Hepatocyte (in vitro differentiated cells): ENCODE measurements around the gene MRPS10. TPM values are rescaled to one million over a fixed set of nuclear protein-coding genes. Genes with fewer than 3 reads are reported as not detected.

ENCODE experiments used
- DNase-seq: peaks from one replicate; pipeline ENCODE4 v3.0.0-alpha.2; 2016; ENCODE audit warnings: low spot score
- H2AFZ ChIP-seq: fragments of 200-600 bp; sonication (generic); 2 replicates; pipeline ENCODE4 v1.6.0; 2016; ENCODE audit warnings: antibody characterized with exemption, mild to moderate bottlenecking
- H3K27ac ChIP-seq: fragments of 200-600 bp; sonication (generic); 2 replicates; pipeline ENCODE4 v1.5.1; 2016; ENCODE audit warnings: mild to moderate bottlenecking
- H3K27me3 ChIP-seq: fragments of 200-600 bp; sonication (generic); 2 replicates; pipeline ENCODE4 v1.6.1; 2016
- H3K36me3 ChIP-seq: fragments of 200-600 bp; sonication (generic); replicated peaks from 2 replicates; pipeline ENCODE4 v1.5.1; 2016; ENCODE audit warnings: low read depth; ENCODE audit not compliant: insufficient read depth
- H3K4me1 ChIP-seq: fragments of 200-600 bp; sonication (generic); 2 replicates; pipeline ENCODE4 v1.5.1; 2016; ENCODE audit warnings: mild to moderate bottlenecking, moderate library complexity; ENCODE audit not compliant: insufficient read depth
- H3K4me2 ChIP-seq: fragments of 200-600 bp; sonication (generic); 2 replicates; pipeline ENCODE4 v1.6.0; 2016
- H3K4me3 ChIP-seq: fragments of 200-600 bp; sonication (generic); 2 replicates; pipeline ENCODE4 v1.5.1; 2016; ENCODE audit warnings: mild to moderate bottlenecking
- H3K79me2 ChIP-seq: fragments of 200-600 bp; sonication (generic); 2 replicates; pipeline ENCODE4 v1.6.0; 2017; ENCODE audit warnings: mild to moderate bottlenecking
- H3K9me2 ChIP-seq: fragments of 200-600 bp; sonication (generic); replicated peaks from 2 replicates; pipeline ENCODE4 v1.6.0; 2017; ENCODE audit warnings: mild to moderate bottlenecking; ENCODE audit not compliant: insufficient read depth
- H3K9me3 ChIP-seq: fragments of 200-600 bp; sonication (generic); 2 replicates; pipeline ENCODE4 v1.5.1; 2016; ENCODE audit warnings: low read depth, mild to moderate bottlenecking
- H4K20me1 ChIP-seq: fragments of 200-600 bp; sonication (generic); 2 replicates; pipeline ENCODE4 v1.6.0; 2016; ENCODE audit warnings: mild to moderate bottlenecking; ENCODE audit not compliant: insufficient read depth, poor library complexity, severe bottlenecking
- EZH2 ChIP-seq: fragments of 200-600 bp; sonication (generic); IDR thresholded peaks from 2 replicates; pipeline ENCODE4 v1.6.1; 2016; ENCODE audit warnings: antibody characterized with exemption, mild to moderate bottlenecking, borderline replicate concordance
- EZH2phosphoT487 ChIP-seq: fragments of 200-600 bp; sonication (generic); IDR thresholded peaks from one replicate; pipeline ENCODE4 v1.6.1; 2018; ENCODE audit warnings: antibody characterized with exemption, mild to moderate bottlenecking, low read depth, moderate library complexity; ENCODE audit not compliant: unreplicated experiment, severe bottlenecking
- WGBS: methylation state at CpG from one replicate; pipeline ENCODE4 v1.1.6; 2016; ENCODE audit warnings: low lambda C conversion rate; ENCODE audit errors: missing lambda C conversion rate; 5-methylcytosine and 5-hydroxymethylcytosine counted together
- polyA plus RNA-seq: library from polyadenylated mRNA; unstranded; fragments of >200 nt; fragmentation: Nextera tagmentation; extraction: Ambion mirVana; gene quantifications from 2 replicates; pipeline ENCODE4 v1.2.1, GENCODE V29; 2016
- total RNA-seq: library from RNA; depleted of rRNA; stranded (reverse); fragments of >200 nt; gene quantifications from 2 replicates; pipeline ENCODE4 v1.2.3, GENCODE V29; 2014
- TF ChIP-seq, protein P1 (sequence below): fragments of 200-600 bp; sonication (generic); IDR thresholded peaks from 2 replicates; pipeline ENCODE4 v1.5.1; 2016; ENCODE audit warnings: antibody characterized with exemption, mild to moderate bottlenecking; ENCODE audit not compliant: poor library complexity

Gene MRPS10
- total and polyA plus RNA-seq, 2 experiments from 2014 or later = 26.8 to 42.8 TPM

DNA sequence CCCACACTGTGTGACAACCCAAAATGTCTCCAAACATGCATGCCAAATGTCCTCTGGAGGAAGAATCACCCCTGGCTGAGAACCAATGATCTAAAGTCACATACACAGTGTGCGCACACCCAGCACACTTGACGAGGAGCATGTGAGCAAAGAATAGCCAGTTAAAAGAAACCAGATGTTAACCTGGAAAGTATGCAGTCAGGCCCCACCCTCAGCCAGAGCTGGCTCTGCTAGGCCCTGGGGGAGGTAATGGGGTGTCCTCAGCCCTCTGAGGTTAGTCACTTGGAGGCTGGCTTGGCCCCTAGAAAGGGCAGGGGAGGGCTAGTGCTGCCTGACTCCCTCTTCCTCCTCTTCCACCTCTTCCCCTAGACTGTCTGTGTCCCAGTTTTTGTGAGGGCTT lies 59.6 kb downstream of the MRPS10 start:
- no peaks in the 10 kb centered on the region for H4K20me1 ChIP-seq
- DNase-seq = peak; percentile 48
- no peaks in the 10 kb centered on the region for H3K27me3 ChIP-seq
- no peaks in the 10 kb centered on the region for H3K36me3 ChIP-seq
- no peaks in the 10 kb centered on the region for H3K79me2 ChIP-seq
- no peak overlapping the region for H2AFZ ChIP-seq
- H3K4me1 ChIP-seq = peaks cover 5% of the 10 kb centered on the region
- 38% methylated on average over 2 of the region's 2 CpGs for WGBS
- TF ChIP-seq, protein P1, sequence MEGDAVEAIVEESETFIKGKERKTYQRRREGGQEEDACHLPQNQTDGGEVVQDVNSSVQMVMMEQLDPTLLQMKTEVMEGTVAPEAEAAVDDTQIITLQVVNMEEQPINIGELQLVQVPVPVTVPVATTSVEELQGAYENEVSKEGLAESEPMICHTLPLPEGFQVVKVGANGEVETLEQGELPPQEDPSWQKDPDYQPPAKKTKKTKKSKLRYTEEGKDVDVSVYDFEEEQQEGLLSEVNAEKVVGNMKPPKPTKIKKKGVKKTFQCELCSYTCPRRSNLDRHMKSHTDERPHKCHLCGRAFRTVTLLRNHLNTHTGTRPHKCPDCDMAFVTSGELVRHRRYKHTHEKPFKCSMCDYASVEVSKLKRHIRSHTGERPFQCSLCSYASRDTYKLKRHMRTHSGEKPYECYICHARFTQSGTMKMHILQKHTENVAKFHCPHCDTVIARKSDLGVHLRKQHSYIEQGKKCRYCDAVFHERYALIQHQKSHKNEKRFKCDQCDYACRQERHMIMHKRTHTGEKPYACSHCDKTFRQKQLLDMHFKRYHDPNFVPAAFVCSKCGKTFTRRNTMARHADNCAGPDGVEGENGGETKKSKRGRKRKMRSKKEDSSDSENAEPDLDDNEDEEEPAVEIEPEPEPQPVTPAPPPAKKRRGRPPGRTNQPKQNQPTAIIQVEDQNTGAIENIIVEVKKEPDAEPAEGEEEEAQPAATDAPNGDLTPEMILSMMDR = no peak
- no peak for TF ChIP-seq EZH2
- no peak for TF ChIP-seq EZH2phosphoT487
- H3K9me3 ChIP-seq = no peaks in the 10 kb centered on the region
- H3K9me2 ChIP-seq = no peaks in the 10 kb centered on the region
- peak overlapping the region; percentile 19 for H3K27ac ChIP-seq
- H3K4me2 ChIP-seq = no peak overlapping the region
- no peak overlapping the region for H3K4me3 ChIP-seq

Other genes with a start within 250 kb of the MRPS10 start
- gene TAF8, start 167.3 kb downstream of the MRPS10 start, total RNA-seq = 16.7 and 25.1 TPM in 2 replicates
- 12.6 and 14.0 TPM in 2 replicates for gene TAF8, start 167.3 kb downstream of the MRPS10 start, polyA plus RNA-seq
- gene C6orf132, start 75.2 kb downstream of the MRPS10 start, total RNA-seq = 11.6 and 12.5 TPM in 2 replicates
- gene C6orf132, start 75.2 kb downstream of the MRPS10 start, polyA plus RNA-seq = 9.4 and 10.5 TPM in 2 replicates
- gene GUCA1A, start 44.5 kb downstream of the MRPS10 start, total RNA-seq = 0.43 and 0.92 TPM in 2 replicates
- 0.75 and 3.1 TPM in 2 replicates for gene GUCA1A, start 44.5 kb downstream of the MRPS10 start, polyA plus RNA-seq
- gene GUCA1B, start 22.9 kb downstream of the MRPS10 start, total RNA-seq = 0.72 and 0.93 TPM in 2 replicates
- 0.41 TPM in 1 of 2 replicates, not detected in the other for gene GUCA1B, start 22.9 kb downstream of the MRPS10 start, polyA plus RNA-seq
- gene TRERF1, start 234.1 kb upstream of the MRPS10 start, total RNA-seq = 3.1 and 5.1 TPM in 2 replicates
- gene TRERF1, start 234.1 kb upstream of the MRPS10 start, polyA plus RNA-seq = 3.2 and 5.2 TPM in 2 replicates